Body of pancreas (tissue), 4 donors: ENCODE measurements around the gene KRTAP10-4.

Experiments
- CTCF ChIP-seq, 7 experiments: fragments of 450-650 bp in 4 of 7; fragments of 200-600 bp in 3 of 7; sonication (generic) in 3 of 7; IDR thresholded peaks; one replicate each; pipeline ENCODE4 v1.5.1; 2016 to 2019; ENCODE audit warnings: antibody characterized with exemption in 7 of 7
- POLR2A ChIP-seq, 3 donors: fragments of 450-650 bp; IDR thresholded peaks; one replicate each; pipeline ENCODE4 v1.6.1; 2016; ENCODE audit warnings: antibody characterized with exemption in 3 of 3, mild to moderate bottlenecking in 2 of 3

DNA sequence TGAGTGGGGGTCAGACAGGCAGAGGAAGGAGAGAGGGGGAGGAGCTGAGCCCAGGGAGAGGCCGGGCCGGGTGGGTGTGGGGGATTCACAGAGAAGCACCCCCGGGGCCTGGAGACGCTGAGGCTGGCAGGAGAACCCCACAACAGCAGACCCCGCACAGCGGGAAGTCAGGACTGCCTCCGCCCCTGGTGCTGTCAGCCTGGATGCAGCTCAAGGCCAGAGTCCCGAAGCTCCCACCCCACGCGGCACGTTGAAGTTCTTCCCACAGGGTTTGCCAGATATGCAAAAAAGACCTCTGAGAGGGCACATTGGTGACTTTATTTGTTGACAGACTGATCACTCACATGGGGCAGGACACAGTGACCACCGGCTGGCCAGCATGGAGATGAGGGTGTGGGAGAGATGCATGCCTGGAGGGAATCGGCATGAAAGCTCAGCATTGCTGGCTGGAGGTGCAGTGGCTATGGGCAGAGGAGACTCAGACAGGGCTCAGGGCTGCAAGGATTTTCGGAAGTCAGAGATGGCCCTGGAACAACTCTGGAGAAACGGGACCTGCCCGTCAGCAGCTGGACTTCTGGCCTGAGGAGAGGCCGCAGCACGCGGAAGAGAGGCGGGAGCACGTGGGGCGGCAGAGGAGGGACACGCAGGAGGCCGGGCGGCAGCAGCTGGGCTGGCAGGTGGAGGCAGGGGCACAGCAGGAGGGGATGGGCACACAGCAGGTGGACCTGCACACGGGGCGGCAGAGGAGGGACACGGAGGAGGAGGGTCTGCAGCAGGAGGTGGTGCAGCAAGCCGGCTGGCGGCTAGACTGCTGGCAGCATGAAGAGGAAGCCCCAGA, 15.8 kb upstream of the KRTAP10-4 start:
- no peak for TF ChIP-seq CTCF (IDR thresholded peaks at IDR 0.05)
- TF ChIP-seq POLR2A (IDR thresholded peaks at IDR 0.05): no peak
